ENCODE measurements around the gene HMGCS2.

HMGCS2 gene

GRCh38 chr1:119811985-119812557, 43.4 kb upstream of the HMGCS2 start:
- Histone ChIP-seq H3K27ac (ENCODE audit: extremely low read depth, low read depth, low read length) (no peak overlapping the region), H3K36me3 (ENCODE audit: control insufficient read depth in 2 of 2, insufficient read depth in 1 of 2, low read length in 2 of 2) (no peaks in the 10 kb centered on the region), H3K9me3 (ENCODE audit: control insufficient read depth, insufficient read depth, low read depth, low read length) (no peaks in the 10 kb centered on the region), H3K4me3 (ENCODE audit: low read depth, low read length) (no peak overlapping the region), H3K4me1 (ENCODE audit: control insufficient read depth, insufficient read depth, low read length) (no peaks in the 10 kb centered on the region)
- TF ChIP-seq ZNF223 (tag by site-specific recombination; IDR thresholded peaks at IDR 0.05) (no peak), OVOL3 (tag by site-specific recombination; IDR thresholded peaks at IDR 0.05) (no peak), PBX3 (CRISPR knock-in tag; IDR thresholded peaks at IDR 0.05) (no peak), ZNF791 (tag by site-specific recombination; IDR thresholded peaks at IDR 0.05) (no peak), ZNF214 (tag by site-specific recombination; IDR thresholded peaks at IDR 0.05; ENCODE audit: borderline replicate concordance) (no peak), ZXDB (tag by site-specific recombination; IDR thresholded peaks at IDR 0.05) (no peak), ZNF398 (tag by site-specific recombination; IDR thresholded peaks at IDR 0.05) (no peak), WT1 (tag by site-specific recombination; IDR thresholded peaks at IDR 0.05) (no peak), ZNF555 (tag by site-specific recombination; conservative IDR thresholded peaks at IDR 0.05) (no peak), ZNF701 (tag by site-specific recombination; IDR thresholded peaks at IDR 0.05) (no peak), ZBTB48 (tag by site-specific recombination; IDR thresholded peaks at IDR 0.05) (no peak), ZBTB7A (tag by site-specific recombination; IDR thresholded peaks at IDR 0.05; ENCODE audit: low read depth) (no peak), HIC1 (tag by site-specific recombination; IDR thresholded peaks at IDR 0.05) (no peak), KLF17 (tag by site-specific recombination; IDR thresholded peaks at IDR 0.05) (no peak), ZNF211 (tag by site-specific recombination; IDR thresholded peaks at IDR 0.05; ENCODE audit: low read depth) (no peak), TCF7L2 (IDR thresholded peaks at IDR 0.05; ENCODE audit: borderline replicate concordance, low read depth, low read length) (no peak), ZNF449 (tag by site-specific recombination; IDR thresholded peaks at IDR 0.05) (no peak)
- ChIA-PET CTCF (interaction anchor here (0.6 to 1.3 kb wide), 2 partner anchors 39 to 67 kb away, joined by 3 to 4 read pairs; no protein-coding TSS in a partner anchor), POLR2A (no interaction called here)

- H3K36me3 ChIP-seq (ENCODE audit: control insufficient read depth in 2 of 2, insufficient read depth in 1 of 2, low read length in 2 of 2) = no peaks in the 10 kb centered on the region
- H3K4me3 ChIP-seq (ENCODE audit: low read depth, low read length) = no peak within 1 kb of the TSS
- H3K9me3 ChIP-seq (ENCODE audit: control insufficient read depth, insufficient read depth, low read depth, low read length) = no peaks in the 10 kb centered on the region
- H3K4me1 ChIP-seq (ENCODE audit: control insufficient read depth, insufficient read depth, low read length) = no peaks in the 10 kb centered on the region
- ChIA-PET CTCF (interaction anchor here (0.6 to 1.2 kb wide), 2 partner anchors 16 to 40 kb away, joined by 3 read pairs; no protein-coding TSS in a partner anchor), POLR2A (no interaction called here)
- H3K27ac ChIP-seq (ENCODE audit: extremely low read depth, low read depth, low read length) = no peak within 1 kb of the TSS
- no peak for TF ChIP-seq KLF16 (tag by site-specific recombination; IDR thresholded peaks at IDR 0.05)
- TF ChIP-seq KLF17 (tag by site-specific recombination; IDR thresholded peaks at IDR 0.05) = no peak
- no peak for TF ChIP-seq HIC1 (tag by site-specific recombination; IDR thresholded peaks at IDR 0.05)
- TF ChIP-seq ZNF747 (tag by site-specific recombination; IDR thresholded peaks at IDR 0.05) = no peak
- TF ChIP-seq ZSCAN16 (tag by site-specific recombination; IDR thresholded peaks at IDR 0.05) = no peak
- TF ChIP-seq ZNF169 (tag by site-specific recombination; IDR thresholded peaks at IDR 0.05) = no peak
These were observed 42.7 kb upstream of the HMGCS2 start, which contains the start of gene REG4 for GRCh38 chr1:119811387-119811786. TSS of gene REG4 (minus strand) at chr1:119811460. CDS start at chr1:119808769, 2,691 bp downstream.
